Endodermal cell (in vitro differentiated cells): Measurements from ENCODE around the gene FAM217B. TPM values are rescaled to one million over a fixed set of nuclear protein-coding genes. Genes with fewer than 3 reads are reported as not detected.

Experiments used
- DNase-seq: peaks from one replicate; pipeline ENCODE4 v3.0.0-alpha.2; 2017
- H3K27ac ChIP-seq: 2 replicates; pipeline ENCODE4 v1.5.1; 2013; ENCODE audit warnings: mild to moderate bottlenecking, low read depth, low read length, moderate library complexity
- H3K27me3 ChIP-seq: 2 replicates; pipeline ENCODE4 v1.6.1; 2013; ENCODE audit warnings: mild to moderate bottlenecking, low read length, moderate library complexity; ENCODE audit not compliant: insufficient read depth, control insufficient read depth, poor library complexity, severe bottlenecking
- H3K36me3 ChIP-seq: 2 replicates; pipeline ENCODE4 v1.7.0; 2013; ENCODE audit warnings: mild to moderate bottlenecking, low read length, moderate library complexity; ENCODE audit not compliant: control insufficient read depth, insufficient read depth
- H3K4me1 ChIP-seq: one replicate; pipeline ENCODE4 v1.7.0; 2013; ENCODE audit warnings: low read length; ENCODE audit not compliant: control insufficient read depth, insufficient read depth
- H3K4me3 ChIP-seq: 2 replicates; pipeline ENCODE4 v1.5.1; 2013; ENCODE audit warnings: mild to moderate bottlenecking, low read length, moderate library complexity
- H3K9ac ChIP-seq: 2 replicates; pipeline ENCODE4 v1.6.1; 2013; ENCODE audit warnings: mild to moderate bottlenecking, low read length, moderate library complexity; ENCODE audit not compliant: poor library complexity, severe bottlenecking; ENCODE audit errors: extremely low read depth
- H3K9me3 ChIP-seq: 2 replicates; pipeline ENCODE4 v1.6.1; 2013; ENCODE audit warnings: mild to moderate bottlenecking, low read length, moderate library complexity; ENCODE audit not compliant: control insufficient read depth
- H3K27ac Mint-ChIP-seq: 2 replicates; pipeline ENCODE4 v1.8.0; 2020; ENCODE audit warnings: mixed read lengths
- H3K27me3 Mint-ChIP-seq: 2 replicates; pipeline ENCODE4 v1.8.0; 2021; ENCODE audit warnings: mild to moderate bottlenecking, mixed read lengths; ENCODE audit not compliant: insufficient read depth
- H3K36me3 Mint-ChIP-seq: 2 replicates; pipeline ENCODE4 v1.8.0; 2020; ENCODE audit warnings: low read depth, mixed read lengths
- H3K4me1 Mint-ChIP-seq: 2 replicates; pipeline ENCODE4 v1.8.0; 2020; ENCODE audit warnings: mixed read lengths
- H3K4me3 Mint-ChIP-seq: 2 replicates; pipeline ENCODE4 v1.8.0; 2020; ENCODE audit warnings: mild to moderate bottlenecking, moderate library complexity, mixed read lengths
- H3K9me3 Mint-ChIP-seq: 2 replicates; pipeline ENCODE4 v1.8.0; 2020; ENCODE audit warnings: mild to moderate bottlenecking, mixed read lengths
- CTCF ChIP-seq: fragments of 200-600 bp; sonication (generic); conservative IDR thresholded peaks from 2 replicates; pipeline ENCODE4 v1.5.0; 2021; ENCODE audit warnings: antibody characterized with exemption, mild to moderate bottlenecking
- WGBS, 2 experiments: methylation state at CpG; one replicate each; pipeline versions ENCODE4 v1.1.5 to v1.1.7; 2013; ENCODE audit warnings: missing lambda C conversion rate in 2 of 2, mixed read lengths in 1 of 2; ENCODE audit not compliant: insufficient coverage in 1 of 2, insufficient read length in 1 of 2; 5-methylcytosine and 5-hydroxymethylcytosine counted together
- total RNA-seq, 2 donors: library from RNA; stranded (reverse); fragmentation: NEBNext Ultra II Directional in 1 of 2; extraction: Animal tissue kit (Norgen Biotek cat#: 25700) in 1 of 2; gene quantifications; 2 replicates in 1 of 2; 3 replicates in 1 of 2; pipeline ENCODE4 v1.2.1, GENCODE V29; 2021

The FAM217B gene
- total RNA-seq, 2 donors from 2014 or later, result 24.4 to 25.1 TPM

DNA sequence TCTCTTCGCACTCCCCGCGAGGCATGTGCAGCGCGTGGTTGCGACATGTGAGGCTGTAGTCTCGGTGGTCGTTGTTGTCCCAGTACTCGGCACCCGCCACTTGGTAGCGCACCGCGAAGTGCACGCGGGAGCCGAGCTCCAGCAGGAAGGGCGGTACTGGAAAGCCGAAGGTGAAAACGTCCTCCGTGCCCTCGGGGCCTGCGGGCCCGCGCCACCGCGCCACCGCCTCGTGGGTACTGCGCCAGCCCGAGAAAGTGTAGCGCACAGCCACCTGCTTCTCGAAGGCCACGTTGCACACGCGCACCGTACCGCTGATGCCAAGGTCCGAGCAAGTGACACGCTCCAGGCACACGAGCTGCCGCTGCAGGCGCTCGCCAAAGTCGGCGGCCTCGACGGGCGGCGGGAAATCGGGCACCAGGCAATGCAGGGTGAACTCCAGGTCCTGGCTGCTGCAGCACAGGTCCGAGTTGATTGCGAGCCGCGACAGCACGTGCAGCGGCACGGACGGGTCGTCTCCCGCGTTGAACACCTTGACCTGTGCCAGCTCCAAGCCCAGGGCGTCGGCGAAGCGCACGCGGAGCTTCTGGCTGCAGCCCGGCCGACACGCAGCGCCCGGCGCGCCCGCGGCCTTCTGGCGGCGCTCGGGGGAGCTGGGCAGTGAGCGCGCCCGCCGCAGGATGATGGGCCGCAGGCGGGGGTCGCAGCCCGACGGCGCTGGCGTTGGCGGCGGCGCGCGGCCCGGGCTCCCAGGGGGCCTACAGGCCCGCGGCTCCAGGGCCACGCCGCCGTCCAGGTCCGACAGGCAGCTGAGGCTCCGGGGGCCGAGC, 924 bp upstream of the FAM217B start:
- Mint-ChIP-seq H3K9me3 (peaks cover 8% of the 10 kb centered on the region), H3K27me3 (peaks cover 36% of the 10 kb centered on the region), H3K27ac (no peak overlapping the region), H3K4me1 (peaks cover 7% of the 10 kb centered on the region), H3K36me3 (peaks cover 18% of the 10 kb centered on the region), H3K4me3 (peak overlapping the region; percentile 81)
- Histone ChIP-seq H3K9ac (no peak overlapping the region), H3K36me3 (peaks cover 22% of the 10 kb centered on the region), H3K4me1 (no peaks in the 10 kb centered on the region), H3K4me3 (peak overlapping the region; percentile 93), H3K9me3 (no peaks in the 10 kb centered on the region), H3K27ac (peak overlapping the region; percentile 96), H3K27me3 (peaks cover 11% of the 10 kb centered on the region)
- 52 to 88% methylated on average over 55 to 104 of the region's 104 CpGs for WGBS, 2 experiments
- TF ChIP-seq CTCF, result no peak
- peak; percentile 77 for DNase-seq

GRCh38 chr20:59939879-59940128, 385 bp upstream of the FAM217B start:
- Mint-ChIP-seq H3K36me3 (peaks cover 24% of the 10 kb centered on the region), H3K9me3 (peaks cover 8% of the 10 kb centered on the region), H3K27ac (peak overlapping the region; percentile 93), H3K4me1 (peaks cover 7% of the 10 kb centered on the region), H3K4me3 (peak overlapping the region; percentile 81), H3K27me3 (peaks cover 32% of the 10 kb centered on the region)
- WGBS, 2 experiments, result 0% methylated on average over 11 to 24 of the region's 24 CpGs
- peak overlapping the region; percentile 27 for H3K9ac ChIP-seq
- DNase-seq, result no peak
- peak overlapping the region; percentile 96 for H3K27ac ChIP-seq
- H3K4me3 ChIP-seq, result peak overlapping the region; percentile 93
- no peaks in the 10 kb centered on the region for H3K4me1 ChIP-seq
- H3K9me3 ChIP-seq, result no peaks in the 10 kb centered on the region
- peaks cover 27% of the 10 kb centered on the region for H3K36me3 ChIP-seq
- no peak for TF ChIP-seq CTCF
- H3K27me3 ChIP-seq, result peaks cover 11% of the 10 kb centered on the region

DNA sequence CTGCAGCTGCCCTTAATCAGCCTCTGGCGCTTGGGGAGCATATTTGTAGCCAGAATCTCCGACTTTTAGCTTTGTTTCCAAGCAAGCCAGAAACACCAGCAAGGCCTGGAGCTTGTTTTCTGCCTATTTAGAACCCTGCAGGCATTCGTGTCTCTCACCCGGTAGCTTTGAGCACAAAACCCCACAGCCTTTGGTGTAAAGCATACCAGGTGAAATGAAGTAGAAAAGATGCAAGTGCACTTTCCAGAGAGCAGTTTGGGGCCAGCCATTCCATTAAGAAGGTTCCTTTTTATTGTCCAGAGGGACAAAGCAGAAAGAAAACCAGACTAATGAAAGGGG, 736 bp downstream of the FAM217B start:
- 0 to 5% methylated on average over 4 of the region's 4 CpGs for WGBS, 2 experiments
- Mint-ChIP-seq H3K27me3 (peaks cover 23% of the 10 kb centered on the region), H3K4me1 (peaks cover 12% of the 10 kb centered on the region), H3K4me3 (peak overlapping the region; percentile 81), H3K36me3 (peaks cover 24% of the 10 kb centered on the region), H3K9me3 (peaks cover 8% of the 10 kb centered on the region), H3K27ac (peak overlapping the region; percentile 99)
- peak overlapping the region; percentile 96 for H3K27ac ChIP-seq
- no peak for DNase-seq
- no peaks in the 10 kb centered on the region for H3K4me1 ChIP-seq
- H3K9ac ChIP-seq, result peak overlapping the region; percentile 88
- H3K36me3 ChIP-seq, result peaks cover 30% of the 10 kb centered on the region
- H3K27me3 ChIP-seq, result peaks cover 11% of the 10 kb centered on the region
- H3K9me3 ChIP-seq, result no peaks in the 10 kb centered on the region
- TF ChIP-seq CTCF, result no peak
- H3K4me3 ChIP-seq, result peak overlapping the region; percentile 93
